ENCODE data around the gene GRK5.

DNA sequence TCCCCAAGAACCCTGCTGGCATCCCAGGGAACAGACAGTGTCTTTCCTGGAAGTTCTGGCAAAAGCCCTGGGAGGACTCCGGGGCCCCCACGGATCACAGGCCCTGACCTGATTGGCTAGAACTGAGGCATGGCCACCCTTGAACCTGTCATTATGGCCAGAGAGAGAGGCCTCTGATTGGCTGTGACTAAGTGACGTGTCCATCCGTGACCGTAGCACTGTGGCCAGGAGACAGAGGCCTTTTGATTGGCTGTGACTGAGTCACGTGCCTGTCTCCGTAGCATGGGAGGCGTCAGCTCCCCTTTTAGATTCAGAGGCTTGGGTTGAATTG lies 171.3 kb downstream of the GRK5 start:
- TF ChIP-seq EZH2phosphoT487 (conservative IDR thresholded peaks at IDR 0.05; ENCODE audit: low read length) = no peak
- TF ChIP-seq, protein P1, sequence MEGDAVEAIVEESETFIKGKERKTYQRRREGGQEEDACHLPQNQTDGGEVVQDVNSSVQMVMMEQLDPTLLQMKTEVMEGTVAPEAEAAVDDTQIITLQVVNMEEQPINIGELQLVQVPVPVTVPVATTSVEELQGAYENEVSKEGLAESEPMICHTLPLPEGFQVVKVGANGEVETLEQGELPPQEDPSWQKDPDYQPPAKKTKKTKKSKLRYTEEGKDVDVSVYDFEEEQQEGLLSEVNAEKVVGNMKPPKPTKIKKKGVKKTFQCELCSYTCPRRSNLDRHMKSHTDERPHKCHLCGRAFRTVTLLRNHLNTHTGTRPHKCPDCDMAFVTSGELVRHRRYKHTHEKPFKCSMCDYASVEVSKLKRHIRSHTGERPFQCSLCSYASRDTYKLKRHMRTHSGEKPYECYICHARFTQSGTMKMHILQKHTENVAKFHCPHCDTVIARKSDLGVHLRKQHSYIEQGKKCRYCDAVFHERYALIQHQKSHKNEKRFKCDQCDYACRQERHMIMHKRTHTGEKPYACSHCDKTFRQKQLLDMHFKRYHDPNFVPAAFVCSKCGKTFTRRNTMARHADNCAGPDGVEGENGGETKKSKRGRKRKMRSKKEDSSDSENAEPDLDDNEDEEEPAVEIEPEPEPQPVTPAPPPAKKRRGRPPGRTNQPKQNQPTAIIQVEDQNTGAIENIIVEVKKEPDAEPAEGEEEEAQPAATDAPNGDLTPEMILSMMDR (IDR thresholded peaks at IDR 0.05; ENCODE audit: insufficient read depth, low read length, poor library complexity, severe bottlenecking) = no peak
